Activated gamma-delta T cell (primary cell): ENCODE results near the gene JPT2.

Source experiments
- DNase-seq: peaks from one replicate; lab custom pipeline; 2025; lab: John Stamatoyannopoulos, UW

The JPT2 gene

DNA sequence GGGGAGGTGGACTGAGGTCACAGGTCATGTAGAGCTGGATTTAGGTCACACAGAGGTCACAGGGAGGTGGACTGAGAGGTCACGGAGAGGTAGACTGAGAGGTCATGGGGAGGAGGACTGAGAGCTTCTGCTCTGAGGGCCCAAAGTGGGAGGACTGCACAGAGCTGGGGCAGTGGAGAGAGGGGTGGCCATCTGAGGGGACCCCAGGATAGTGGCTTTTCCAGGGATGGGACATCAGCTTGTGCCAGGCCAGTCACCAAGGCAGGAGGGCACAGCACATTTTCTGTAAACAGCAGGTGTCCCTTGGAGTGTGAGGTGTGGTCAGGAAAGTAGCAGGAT is 26.1 kb upstream of the JPT2 start:
- DNase-seq, result no peak

DNA sequence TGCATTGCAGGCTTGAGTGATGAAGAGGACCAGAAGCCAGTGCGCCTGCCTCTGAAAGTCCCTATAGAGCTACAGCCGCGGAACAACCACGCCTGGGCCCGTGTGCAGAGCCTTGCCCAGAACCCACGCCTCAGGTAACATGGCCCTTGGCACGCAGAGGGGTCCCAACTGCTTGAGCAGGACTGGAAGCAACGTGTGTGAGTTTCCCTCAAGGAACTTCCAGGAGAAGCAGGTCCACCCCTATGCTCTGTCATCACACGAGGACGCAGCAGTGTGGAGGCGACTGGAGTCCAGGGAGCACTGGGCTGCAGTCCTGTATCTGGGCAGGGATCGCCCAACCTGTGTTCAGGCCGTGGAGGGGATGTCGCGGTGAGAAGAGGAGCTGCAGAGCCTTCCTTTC is 25.1 kb upstream of the JPT2 start:
- no peak for DNase-seq

DNA sequence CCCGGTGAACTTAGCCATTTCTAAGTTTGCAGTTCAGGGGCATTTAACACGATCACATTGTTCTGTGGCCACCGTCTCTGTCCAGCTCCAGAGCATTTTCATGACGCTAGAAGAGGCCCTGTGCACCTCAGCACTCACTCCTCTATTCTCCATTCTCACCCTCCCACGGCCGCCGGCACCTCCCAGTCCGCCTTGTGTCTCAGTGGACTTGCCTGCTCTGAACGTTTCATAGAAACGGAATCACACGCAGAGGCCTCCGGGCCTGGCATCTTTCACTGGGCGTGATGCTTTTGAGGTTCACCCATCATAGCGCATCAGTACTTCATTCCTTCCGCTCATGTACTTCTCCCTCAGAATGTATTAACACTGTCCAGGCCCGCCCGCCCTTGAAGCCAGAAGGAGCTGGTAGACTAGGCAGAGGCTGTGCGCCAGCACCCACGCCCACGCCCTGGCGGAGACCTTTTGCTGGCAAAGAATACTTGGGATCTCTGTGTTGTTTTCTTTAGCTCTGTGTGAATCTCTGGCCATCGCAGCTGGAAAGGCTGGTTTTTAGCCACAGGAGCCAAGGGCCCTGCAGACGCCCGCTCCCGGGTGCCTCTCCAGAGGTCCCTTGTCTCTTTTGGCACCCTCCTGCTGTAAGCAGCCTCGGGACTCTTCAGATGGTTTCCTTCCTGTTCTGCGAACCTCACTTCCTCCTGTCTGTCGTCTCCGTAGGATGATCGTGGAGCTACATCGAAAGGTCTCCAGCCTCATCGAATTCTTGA is 23.4 kb upstream of the JPT2 start:
- no peak for DNase-seq

DNA sequence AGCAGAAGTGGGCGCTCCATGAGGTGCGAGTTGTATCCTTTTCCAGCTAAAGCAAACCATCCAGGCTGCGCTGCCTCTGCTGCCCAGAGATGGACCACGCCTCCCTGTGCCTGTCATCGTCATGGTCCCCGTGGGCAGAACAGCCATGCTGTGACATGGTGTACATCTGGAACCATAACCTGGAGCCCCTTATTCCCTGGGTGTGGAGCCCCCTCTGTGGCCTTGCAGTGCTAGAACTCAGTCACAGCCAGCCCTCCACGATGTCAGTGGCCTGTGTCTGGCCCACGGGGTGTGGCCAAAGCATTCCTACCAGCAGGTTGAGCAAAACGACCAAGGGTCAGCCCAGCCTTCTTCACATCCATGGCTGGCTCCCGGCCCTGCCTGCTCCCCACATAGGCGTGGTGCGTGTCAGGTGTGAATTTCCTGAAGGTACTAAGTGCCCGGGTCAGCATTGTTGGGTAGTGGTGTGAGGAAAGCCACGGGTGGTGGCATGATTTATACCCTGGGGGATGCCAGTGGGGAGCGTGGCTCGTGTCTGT is 22.7 kb upstream of the JPT2 start:
- DNase-seq, result no peak

DNA sequence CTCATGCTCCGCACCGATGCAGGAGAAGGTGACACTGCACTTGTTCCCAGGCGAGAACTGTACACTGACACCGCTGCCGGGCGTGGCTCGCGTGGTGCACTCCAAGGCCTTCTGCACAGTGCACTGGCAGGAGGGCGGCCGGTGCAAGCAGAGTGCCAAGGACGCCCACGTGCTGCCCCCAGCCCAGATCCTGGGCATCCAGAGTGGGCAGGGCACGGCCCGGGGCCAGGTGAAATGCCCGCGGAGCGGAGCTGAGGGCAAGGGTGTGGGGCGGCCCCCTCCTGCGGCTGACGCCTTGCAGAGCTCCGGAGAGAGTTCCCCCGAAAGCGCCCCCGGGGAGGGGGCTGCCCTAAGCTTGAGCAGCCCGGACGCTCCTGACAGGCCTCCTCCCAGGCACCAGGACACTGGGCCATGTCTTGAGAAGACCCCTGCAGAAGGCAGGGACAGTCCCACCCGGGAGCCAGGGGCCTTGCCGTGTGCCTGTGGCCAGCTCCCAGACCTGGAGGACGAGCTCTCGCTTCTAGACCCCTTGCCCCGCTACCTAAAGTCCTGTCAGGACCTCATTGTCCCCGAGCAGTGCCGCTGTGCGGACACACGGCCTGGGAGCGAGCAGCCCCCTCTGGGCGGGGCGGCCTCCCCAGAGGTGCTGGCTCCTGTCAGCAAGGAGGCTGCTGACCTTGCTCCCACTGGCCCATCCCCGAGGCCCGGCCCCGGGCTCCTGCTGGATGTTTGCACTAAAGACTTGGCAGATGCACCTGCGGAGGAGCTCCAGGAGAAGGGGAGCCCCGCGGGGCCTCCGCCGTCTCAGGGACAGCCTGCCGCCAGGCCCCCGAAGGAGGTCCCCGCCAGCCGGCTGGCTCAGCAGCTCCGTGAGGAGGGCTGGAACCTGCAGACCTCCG is 21.9 kb upstream of the JPT2 start:
- DNase-seq, result no peak

DNA sequence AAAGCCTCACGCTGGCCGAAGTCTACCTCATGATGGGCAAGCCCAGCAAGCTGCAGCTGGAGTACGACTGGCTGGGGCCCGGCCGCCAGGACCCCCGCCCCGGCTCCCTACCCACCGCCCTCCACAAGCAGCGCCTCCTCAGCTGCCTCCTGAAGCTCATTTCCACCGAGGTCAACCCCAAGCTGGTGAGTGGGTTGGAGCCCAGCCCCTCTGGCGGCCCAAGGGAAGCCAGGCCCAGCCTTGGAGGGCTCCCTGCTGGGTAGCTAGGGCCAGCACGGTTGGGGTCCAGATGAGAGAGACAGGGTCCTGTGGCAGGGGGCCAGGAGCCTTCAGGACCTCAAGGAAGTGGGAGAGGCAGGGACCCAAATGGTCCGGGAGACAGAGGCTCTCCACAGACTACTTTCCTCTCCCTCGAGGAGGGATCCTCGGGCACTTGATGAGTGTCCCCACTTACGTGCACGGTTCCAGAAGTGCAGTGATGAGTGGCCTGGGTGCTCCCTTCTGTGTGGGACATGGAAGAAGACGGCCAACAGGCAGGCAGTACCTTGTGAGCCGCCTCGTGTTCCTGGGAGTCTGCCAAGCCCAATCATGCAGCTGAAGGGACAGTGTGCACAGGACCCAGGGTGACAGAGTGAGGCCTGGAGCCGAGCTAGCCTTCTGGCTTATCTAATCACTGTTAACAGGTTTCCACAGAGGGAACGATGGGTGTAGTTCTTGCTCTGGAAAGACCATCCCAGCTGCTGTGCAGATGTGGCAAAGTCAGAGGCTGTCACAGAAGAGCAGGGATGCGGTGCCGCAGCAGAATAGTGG is 21.1 kb upstream of the JPT2 start:
- no peak for DNase-seq

DNA sequence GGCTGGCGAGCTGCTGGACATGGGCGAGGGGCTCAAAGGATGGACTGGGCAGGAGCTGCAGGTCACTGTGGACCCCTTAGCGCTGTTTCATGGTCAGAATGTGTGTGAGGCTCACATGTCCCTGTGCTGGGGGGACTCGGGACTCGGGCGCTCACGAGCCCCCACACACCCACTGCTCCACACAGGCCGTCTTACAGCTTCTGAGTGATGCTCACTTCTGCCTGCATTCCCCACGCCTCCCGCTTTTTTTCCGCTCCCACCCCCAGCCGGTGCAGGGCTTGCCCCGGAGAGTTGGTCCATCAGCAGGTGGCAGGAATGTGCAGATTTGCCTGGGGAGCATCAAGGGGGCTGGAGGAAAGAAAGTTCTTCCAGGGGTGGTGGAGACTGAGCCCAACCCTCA is 20.2 kb upstream of the JPT2 start:
- DNase-seq, result no peak

DNA sequence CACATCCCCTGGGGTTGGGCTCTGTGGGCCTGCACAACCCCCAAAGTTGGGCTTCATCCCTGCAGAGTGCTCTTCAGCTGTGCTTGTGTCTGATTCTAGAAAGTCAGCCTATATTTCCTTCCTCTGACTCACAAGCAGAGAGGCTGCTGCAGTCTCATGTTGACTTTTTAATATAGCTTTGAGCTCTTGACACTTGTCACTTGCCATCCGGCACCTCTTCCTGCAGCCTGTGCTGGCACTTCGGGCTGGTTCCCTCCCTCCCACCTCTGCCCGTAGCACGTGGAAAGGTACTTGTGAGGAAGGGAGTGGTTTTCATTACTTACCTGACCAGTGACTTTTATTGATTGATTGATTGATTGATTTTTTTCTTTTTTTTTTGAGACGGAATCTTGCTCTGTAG is 19.0 kb upstream of the JPT2 start:
- no peak for DNase-seq

DNA sequence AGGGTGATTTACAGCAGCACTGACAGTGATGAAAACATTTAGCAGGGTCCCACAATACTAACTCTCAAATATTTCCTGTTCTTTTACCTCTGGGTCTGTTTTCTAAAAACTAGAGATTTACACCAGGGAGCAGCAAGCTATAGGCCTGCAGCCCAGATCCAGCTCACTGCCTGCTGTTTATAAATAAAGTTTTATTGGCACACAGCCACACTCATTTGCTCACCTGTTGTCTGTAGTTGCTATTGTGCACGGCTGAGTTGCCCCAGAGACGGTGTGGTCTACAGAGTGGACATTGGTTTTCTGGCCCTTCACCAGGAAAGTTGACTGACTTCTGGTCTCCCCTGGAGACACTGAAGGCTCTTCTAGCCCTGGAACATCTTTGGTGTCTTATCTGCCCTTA is 16.3 kb upstream of the JPT2 start:
- no peak for DNase-seq

DNA sequence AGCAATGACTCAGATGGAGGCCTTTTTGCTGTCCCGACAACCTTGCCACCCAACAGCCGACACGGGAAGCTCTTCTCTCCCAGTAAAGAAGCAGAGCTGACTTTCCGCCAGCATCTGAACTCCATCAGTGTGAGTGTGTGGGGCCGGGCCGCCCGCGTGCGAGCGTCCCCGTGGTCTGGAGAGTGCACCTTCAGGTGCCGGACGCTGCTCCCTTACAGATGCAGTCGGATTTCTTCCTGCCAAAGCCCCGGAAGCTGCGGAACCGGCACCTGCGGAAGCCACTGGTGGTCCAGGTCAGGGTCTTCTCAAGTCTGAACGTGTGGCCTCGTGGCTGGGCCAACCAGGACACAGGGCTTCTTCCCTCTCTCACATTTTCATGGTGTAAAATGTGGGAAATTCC is 15.5 kb upstream of the JPT2 start:
- DNase-seq, result no peak

DNA sequence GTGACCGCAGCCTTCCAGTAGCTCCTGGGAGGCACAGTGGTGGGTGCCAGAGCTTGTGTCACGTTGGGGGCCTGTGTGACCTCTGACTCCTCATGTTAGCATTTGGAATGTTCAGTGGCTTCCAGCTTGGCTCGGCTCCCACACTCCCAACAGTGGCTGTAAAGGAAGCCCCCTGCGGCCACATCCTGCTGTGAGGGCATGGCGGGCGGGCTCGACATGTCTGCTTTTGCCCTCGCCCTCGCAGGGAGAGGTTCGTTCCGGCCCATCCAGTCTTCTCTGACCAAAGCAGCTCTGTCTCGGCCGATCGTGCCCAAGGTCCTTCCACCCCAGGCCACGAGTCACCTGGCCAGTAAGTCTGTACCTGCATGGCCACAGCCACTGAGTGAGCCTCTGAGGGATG is 12.2 kb upstream of the JPT2 start:
- no peak for DNase-seq

DNA sequence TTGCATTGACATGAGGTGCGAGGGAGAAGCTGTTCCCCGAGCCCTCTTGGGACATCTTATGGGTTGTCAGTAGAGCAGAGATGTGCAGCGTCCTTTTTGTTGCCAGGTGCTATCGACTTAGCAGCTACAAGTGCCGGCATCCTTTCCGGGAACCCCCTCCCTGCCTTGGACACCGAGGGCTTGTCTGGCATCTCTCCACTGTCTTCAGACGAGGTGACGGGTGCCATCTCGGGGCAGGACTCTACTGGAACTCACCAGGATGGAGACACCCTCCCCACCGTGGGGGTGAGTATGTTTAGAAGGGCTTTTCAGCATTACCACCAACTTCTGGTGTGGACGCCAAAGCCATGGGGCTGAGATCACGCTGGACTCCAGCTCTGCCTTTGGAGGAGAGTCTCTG is 11.8 kb upstream of the JPT2 start:
- DNase-seq, result no peak

DNA sequence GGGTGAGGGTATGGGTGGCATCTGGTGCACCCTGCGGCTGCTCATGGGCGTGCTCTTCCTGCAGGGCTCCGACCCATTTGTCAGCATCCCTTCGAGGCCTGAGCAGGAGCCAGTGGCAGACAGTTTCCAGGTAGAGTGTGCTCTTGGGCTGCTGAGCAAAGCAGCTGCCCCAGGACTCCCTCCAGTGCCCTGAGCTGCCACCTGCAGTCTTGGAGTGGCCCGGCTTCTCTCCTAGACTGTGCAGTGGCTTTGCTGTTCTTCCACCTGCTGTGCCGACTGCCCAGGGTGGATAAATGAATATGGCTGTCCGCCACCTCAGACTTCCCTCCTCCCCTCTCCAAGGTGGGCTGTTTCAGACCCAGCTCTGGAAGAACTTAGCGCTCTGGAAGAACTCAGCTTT is 10.8 kb upstream of the JPT2 start:
- DNase-seq, result no peak

DNA sequence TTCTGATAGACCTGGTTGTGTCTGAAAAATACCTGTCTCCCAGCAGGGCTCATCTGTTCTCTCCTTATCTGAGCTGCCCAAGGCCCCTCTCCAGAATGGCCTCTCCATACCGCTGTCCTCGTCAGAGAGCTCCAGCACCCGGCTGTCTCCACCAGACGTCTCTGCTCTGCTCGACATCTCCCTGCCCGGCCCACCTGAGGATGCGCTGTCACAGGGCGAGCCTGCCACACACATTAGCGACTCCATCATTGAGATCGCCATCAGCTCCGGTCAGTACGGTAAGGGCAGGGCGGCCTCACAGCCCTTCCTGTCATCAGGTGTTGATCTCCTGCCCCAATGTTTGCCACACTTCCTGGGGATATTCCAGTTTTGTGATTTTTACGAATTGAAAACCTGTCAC is 10.2 kb upstream of the JPT2 start:
- DNase-seq, result no peak

DNA sequence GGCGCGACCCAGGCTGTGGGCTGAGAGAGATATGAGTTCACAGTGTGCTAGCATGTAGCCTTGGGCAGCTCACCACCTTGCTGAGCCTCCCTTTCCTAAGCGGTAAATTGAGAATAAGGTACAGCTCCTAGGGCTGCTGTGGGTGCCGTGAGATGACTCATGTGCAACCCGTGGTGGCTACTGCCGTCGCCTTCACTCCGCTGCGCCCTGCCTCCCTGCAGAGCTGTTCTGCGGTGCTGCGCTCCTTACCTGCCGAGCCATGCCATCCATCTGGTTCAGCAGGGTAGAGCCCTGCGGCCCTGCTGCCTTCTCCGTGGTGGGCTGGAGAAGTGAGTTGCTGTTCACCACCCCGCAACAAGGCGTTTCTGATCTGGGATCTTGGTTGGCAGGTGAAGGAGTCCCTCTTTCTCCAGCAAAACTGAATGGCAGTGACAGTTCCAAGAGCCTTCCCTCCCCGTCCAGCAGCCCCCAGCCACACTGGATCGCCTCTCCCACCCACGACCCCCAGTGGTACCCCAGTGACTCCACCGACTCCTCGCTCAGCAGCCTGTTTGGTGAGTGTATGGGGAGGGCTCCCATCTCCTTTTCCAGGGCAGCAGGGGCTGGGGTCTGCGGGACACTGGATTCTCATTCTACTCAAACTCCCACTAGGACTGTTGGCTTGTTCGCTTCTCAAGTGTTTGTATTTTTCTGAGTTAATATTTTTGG is 9.3 kb upstream of the JPT2 start:
- DNase-seq, result no peak

DNA sequence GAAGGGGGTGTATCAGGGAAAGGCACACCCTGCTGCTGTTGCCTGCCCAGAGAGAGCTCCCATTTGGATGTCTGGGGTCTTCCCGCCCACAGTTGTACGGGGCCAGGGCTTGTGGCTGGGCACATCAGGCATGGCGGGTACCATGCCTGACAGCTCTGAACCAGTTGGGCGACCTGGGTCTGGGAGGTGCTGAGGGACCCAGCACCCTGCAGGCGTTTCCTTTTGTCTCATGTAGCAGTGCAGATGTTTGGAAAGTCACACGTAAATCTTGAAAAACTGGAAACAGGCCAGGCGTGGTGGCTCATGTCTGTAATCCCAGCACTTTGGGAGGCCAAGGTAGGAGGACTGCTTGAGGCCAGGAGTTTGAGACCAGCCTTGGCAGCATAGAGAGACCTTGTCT is 8.4 kb upstream of the JPT2 start:
- DNase-seq, result no peak

DNA sequence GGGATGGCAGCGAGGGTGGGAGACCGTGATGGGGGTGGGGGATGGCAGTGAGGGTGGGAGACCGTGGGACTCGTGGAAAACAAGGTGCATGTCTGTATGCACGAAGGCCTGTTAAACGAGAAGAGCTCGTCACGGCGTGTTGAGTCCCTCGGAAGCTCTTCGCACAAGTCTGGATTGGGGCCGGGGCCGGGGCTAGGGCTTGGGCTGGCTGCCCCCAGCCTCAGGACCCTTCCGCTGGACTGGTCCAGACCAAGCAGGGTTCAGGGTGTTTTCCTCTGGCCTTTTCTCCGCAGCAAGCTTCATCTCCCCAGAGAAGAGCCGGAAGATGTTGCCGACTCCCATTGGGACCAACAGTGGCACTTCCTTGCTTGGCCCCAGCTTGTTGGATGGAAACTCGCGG is 7.7 kb upstream of the JPT2 start:
- no peak for DNase-seq

DNA sequence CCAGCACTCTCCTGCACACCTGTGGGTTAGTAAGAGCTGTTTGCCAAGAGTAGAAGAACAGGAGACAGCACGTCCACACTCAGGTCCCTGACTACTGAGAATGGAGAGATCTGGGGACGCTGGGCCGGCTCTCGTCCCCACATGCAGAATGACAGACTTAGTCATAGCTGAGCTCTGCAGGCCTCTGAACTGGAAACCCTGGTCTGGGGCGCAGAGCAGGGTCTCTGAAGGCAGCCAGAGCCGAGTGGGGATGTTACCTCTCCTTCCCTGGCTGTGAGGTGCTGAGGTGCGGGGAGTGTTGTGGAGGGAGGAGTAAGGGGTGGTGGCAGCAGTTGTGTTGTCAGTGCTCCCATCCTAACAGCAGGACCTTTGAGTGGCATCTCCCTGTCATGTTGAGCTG is 7.2 kb upstream of the JPT2 start:
- DNase-seq, result no peak

DNA sequence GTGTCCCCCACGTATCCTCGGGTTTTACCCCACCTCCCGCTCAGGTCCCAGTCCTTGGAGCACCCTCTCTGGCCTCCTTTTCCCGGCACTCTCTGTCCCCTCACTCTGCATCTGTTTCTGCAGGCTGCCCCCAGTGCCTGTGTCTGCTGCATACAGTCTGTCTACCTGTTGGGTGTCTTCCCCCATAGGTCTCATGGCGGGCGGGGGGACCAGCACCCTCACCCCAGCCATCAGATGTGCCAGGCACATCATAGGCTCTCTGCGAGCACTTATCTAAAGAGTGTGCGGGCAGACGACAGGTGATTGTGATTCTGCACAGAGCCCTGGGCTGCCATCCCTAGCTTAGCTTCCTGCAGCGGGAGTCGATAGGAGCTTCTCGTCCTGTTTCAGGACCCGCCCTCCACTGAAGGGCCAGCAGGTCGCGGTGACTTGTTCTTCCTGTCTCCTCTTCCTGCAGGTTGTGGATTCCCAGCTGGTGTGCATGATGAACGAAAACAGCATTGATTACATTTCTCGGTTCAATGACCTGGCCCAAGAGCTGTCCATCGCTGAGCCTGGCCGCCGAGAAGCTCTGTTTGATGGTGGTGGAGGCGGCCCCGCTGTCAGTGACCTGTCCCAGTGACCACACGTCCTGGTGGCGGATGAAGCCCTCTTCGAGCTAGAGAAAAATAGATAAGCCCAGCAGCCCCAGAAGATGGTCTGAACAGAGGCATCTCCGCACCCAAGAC is 4.5 kb upstream of the JPT2 start:
- no peak for DNase-seq

DNA sequence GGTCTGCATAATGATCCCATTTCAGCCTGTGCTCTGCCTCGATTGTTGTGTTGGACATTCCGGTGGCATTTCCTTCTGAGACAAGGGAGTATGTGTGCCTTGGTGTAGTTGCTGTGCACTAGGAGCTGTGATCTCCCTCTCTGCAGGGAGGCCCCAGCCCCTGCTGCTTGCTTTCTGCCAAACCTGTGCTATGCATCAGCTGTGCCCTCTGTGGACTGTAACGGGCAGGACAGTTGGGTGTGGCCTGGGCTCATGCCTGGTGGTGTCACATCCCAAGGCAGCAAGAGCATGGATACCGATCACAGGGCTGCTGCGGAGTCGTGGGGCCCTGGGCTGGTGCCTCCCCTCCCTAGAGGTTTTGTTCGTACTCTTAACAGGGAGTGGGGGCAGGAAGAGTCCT is 3.8 kb upstream of the JPT2 start:
- no peak for DNase-seq
